HL-60 (cell line): ENCODE results near the gene CYP1A2.

Source experiments
- GABPA ChIP-seq: IDR thresholded peaks from 2 replicates; pipeline ENCODE4 v1.6.1; 2012; ENCODE audit warnings: low read depth
- TF ChIP-seq, protein P1 (sequence below): IDR thresholded peaks from one replicate; pipeline ENCODE4 v1.5.1; 2011; ENCODE audit warnings: low read length, control low read depth, inconsistent platforms; ENCODE audit not compliant: insufficient read depth

DNA sequence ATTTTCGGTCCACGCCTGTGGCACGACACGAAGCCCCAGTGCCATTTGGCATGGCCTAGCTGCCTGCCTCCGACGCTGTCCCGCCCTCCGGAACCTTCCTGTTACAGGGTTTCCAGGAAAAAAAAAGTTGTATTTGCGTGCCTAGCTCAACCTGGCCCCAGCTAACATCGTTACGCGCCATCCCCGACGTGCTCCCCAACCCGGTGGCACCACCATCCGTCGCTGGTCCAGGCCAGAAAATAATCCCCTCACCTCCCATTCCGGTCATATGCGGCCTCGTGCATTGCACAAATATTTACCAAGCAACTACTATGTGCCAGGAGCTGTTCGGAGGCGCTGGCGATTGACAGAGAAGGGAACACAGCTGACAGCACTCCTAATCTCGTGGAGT is 21.9 kb upstream of the CYP1A2 start:
- TF ChIP-seq, protein P1, sequence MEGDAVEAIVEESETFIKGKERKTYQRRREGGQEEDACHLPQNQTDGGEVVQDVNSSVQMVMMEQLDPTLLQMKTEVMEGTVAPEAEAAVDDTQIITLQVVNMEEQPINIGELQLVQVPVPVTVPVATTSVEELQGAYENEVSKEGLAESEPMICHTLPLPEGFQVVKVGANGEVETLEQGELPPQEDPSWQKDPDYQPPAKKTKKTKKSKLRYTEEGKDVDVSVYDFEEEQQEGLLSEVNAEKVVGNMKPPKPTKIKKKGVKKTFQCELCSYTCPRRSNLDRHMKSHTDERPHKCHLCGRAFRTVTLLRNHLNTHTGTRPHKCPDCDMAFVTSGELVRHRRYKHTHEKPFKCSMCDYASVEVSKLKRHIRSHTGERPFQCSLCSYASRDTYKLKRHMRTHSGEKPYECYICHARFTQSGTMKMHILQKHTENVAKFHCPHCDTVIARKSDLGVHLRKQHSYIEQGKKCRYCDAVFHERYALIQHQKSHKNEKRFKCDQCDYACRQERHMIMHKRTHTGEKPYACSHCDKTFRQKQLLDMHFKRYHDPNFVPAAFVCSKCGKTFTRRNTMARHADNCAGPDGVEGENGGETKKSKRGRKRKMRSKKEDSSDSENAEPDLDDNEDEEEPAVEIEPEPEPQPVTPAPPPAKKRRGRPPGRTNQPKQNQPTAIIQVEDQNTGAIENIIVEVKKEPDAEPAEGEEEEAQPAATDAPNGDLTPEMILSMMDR, result no peak
- no peak for TF ChIP-seq GABPA
